Spleen (tissue), 11 donors: Measurements from ENCODE around the gene TIGAR. TPM values are rescaled to one million over a fixed set of nuclear protein-coding genes. Genes with fewer than 3 reads are reported as not detected.
A peak's percentile ranks its signal among the peaks of the same experiment; 100 is the strongest.

Experiments used
- DNase-seq: peaks from one replicate; pipeline ENCODE4 v3.0.0-alpha.2; 2020
- H3K27ac ChIP-seq, 8 donors: fragments of 200-600 bp; sonication (generic) in 7 of 8; 1 replicate in 4 of 8; 2 replicates in 4 of 8; pipeline versions ENCODE4 v1.5.0 to v1.8.0; 2016 to 2021; ENCODE audit warnings: inconsistent platforms in 4 of 8, mild to moderate bottlenecking in 4 of 8, moderate library complexity in 1 of 8
- H3K27me3 ChIP-seq, 7 donors: fragments of 200-600 bp; sonication (generic) in 6 of 7; replicated peaks in 1 of 7; 1 replicate in 4 of 7; 2 replicates in 3 of 7; pipeline versions ENCODE4 v1.5.0 to v1.8.0; 2016 to 2021; ENCODE audit warnings: inconsistent platforms in 3 of 7, mild to moderate bottlenecking in 1 of 7
- H3K36me3 ChIP-seq, 6 donors: fragments of 200-600 bp; sonication (generic) in 5 of 6; 1 replicate in 4 of 6; 2 replicates in 2 of 6; pipeline versions ENCODE4 v1.5.0 to v1.8.0; 2016 to 2021; ENCODE audit warnings: inconsistent platforms in 2 of 6
- H3K4me1 ChIP-seq, 6 donors: fragments of 200-600 bp; sonication (generic) in 5 of 6; 1 replicate in 3 of 6; 2 replicates in 3 of 6; pipeline versions ENCODE4 v1.5.0 to v1.8.0; 2016 to 2021; ENCODE audit warnings: inconsistent platforms in 3 of 6
- H3K4me3 ChIP-seq, 8 donors: fragments of 200-600 bp; sonication (generic) in 7 of 8; 1 replicate in 4 of 8; 2 replicates in 4 of 8; pipeline versions ENCODE4 v1.5.0 to v1.8.0; 2016 to 2021; ENCODE audit warnings: inconsistent platforms in 4 of 8, mild to moderate bottlenecking in 4 of 8, moderate library complexity in 2 of 8
- H3K9me3 ChIP-seq, 8 donors: fragments of 200-600 bp; sonication (generic) in 7 of 8; 1 replicate in 4 of 8; 2 replicates in 4 of 8; pipeline versions ENCODE4 v1.5.0 to v1.8.0; 2016 to 2021; ENCODE audit warnings: inconsistent platforms in 4 of 8
- POLR2A ChIP-seq, 3 donors: fragments of 450-650 bp; IDR thresholded peaks; one replicate each; pipeline ENCODE4 v1.5.1; 2017; ENCODE audit warnings: antibody characterized with exemption in 3 of 3, mild to moderate bottlenecking in 1 of 3
- POLR2AphosphoS5 ChIP-seq, 3 donors: sonication (generic); formaldehyde crosslinking; IDR thresholded peaks; one replicate each; pipeline ENCODE4 v1.5.1; 2017; ENCODE audit warnings: antibody characterized with exemption in 3 of 3
- WGBS, 5 donors: extraction: QIAGEN DNeasy Blood & Tissue Kit in 3 of 5; methylation state at CpG; one replicate each; pipeline versions ENCODE4 v1.1.5 to v1.1.7; 2013 to 2018; 5-methylcytosine and 5-hydroxymethylcytosine counted together
- intact Hi-C: fragments of 100-400 bp; cut with DNase I; formaldehyde crosslinking; loops from one replicate; pipeline ENCODE4 v1.15.0; 2023; ENCODE audit warnings: low total_unique reads
- polyA plus RNA-seq, 3 donors: library from polyadenylated mRNA; stranded (reverse); fragments of 200-250 nt; gene quantifications; one replicate each; pipeline ENCODE4 v1.2.1, GENCODE V29; 2013
- total RNA-seq, 7 donors: library from RNA; depleted of rRNA in 3 of 7; stranded (reverse); fragments of >200 nt in 3 of 7; fragmentation: NEBNext Ultra II Directional in 4 of 7; extraction: Animal tissue kit (Norgen Biotek cat#: 25700) in 4 of 7; gene quantifications; one replicate each; pipeline versions ENCODE4 v1.1.0 to v1.2.1, GENCODE V29; 2016 to 2021
- TF ChIP-seq, protein P1 (sequence below), 11 experiments: fragments of 200-600 bp in 7 of 11; fragments of 450-650 bp in 4 of 11; sonication (generic) in 4 of 11; IDR thresholded peaks in 8 of 11; conservative IDR thresholded peaks in 3 of 11; 1 replicate in 7 of 11; 2 replicates in 4 of 11; pipeline versions ENCODE4 v1.4.0 to v1.8.0; 2016 to 2021; ENCODE audit warnings: antibody characterized with exemption in 11 of 11, inconsistent platforms in 4 of 11, mild to moderate bottlenecking in 1 of 11
- donor health status: healthy with polysubstance abuse.
- donor health status: DM: no; HTN: no; CAD: no; lungs with moderate emphysema.
- donor health status: DM: no; HTN: no; CAD: no.
- donor health status: Bipolar disorder and iron deficiency.
- donor health status: healthy.
- donor health status: DM: no; HTN: no; CAD: no.
- donor health status: DM: yes; HTN: yes; CAD: no.

TIGAR gene
- total and polyA plus RNA-seq, 10 donors: 4.5 to 16.7 (median 11.5) TPM

- H3K36me3 ChIP-seq: peaks cover 0 to 22% (median 10%) of the 10 kb centered on the region in 6 donors
- 0 to 1% (median 1%) methylated on average over 10 of the region's 10 CpGs for WGBS, 5 donors
- H3K9me3 ChIP-seq: no peaks in the 10 kb centered on the region
- intact Hi-C loops: no loop called here
- no peak for DNase-seq
- TF ChIP-seq, protein P1, sequence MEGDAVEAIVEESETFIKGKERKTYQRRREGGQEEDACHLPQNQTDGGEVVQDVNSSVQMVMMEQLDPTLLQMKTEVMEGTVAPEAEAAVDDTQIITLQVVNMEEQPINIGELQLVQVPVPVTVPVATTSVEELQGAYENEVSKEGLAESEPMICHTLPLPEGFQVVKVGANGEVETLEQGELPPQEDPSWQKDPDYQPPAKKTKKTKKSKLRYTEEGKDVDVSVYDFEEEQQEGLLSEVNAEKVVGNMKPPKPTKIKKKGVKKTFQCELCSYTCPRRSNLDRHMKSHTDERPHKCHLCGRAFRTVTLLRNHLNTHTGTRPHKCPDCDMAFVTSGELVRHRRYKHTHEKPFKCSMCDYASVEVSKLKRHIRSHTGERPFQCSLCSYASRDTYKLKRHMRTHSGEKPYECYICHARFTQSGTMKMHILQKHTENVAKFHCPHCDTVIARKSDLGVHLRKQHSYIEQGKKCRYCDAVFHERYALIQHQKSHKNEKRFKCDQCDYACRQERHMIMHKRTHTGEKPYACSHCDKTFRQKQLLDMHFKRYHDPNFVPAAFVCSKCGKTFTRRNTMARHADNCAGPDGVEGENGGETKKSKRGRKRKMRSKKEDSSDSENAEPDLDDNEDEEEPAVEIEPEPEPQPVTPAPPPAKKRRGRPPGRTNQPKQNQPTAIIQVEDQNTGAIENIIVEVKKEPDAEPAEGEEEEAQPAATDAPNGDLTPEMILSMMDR (IDR thresholded peaks at IDR 0.05 in 8 of 11, conservative IDR thresholded peaks at IDR 0.05 in 3 of 11): no peak
- no peak for TF ChIP-seq POLR2A (IDR thresholded peaks at IDR 0.05)
- TF ChIP-seq POLR2AphosphoS5 (IDR thresholded peaks at IDR 0.05): no peak
- H3K27me3 ChIP-seq: peaks cover 0 to 84% (median 53%) of the 10 kb centered on the region in 7 donors
- H3K4me1 ChIP-seq: peaks cover 17 to 98% (median 88%) of the 10 kb centered on the region in 6 donors
- H3K27ac ChIP-seq: peak overlapping the region; percentile 74 to 98 (median 92)
- peak overlapping the region; percentile 50 to 74 (median 66) for H3K4me3 ChIP-seq
Measured at GRCh38 chr12:4273273-4273651, 47.8 kb upstream of the TIGAR start.

- Histone ChIP-seq H3K27me3 (peaks cover 0 to 78% (median 52%) of the 10 kb centered on the region in 7 donors), H3K9me3 (no peaks in the 10 kb centered on the region), H3K4me1 (peaks cover 17 to 98% (median 88%) of the 10 kb centered on the region in 6 donors), H3K36me3 (peaks cover 0 to 27% (median 13%) of the 10 kb centered on the region in 6 donors), H3K27ac (peak within 1 kb of the TSS; percentile 74 to 98 (median 92)), H3K4me3 (peak within 1 kb of the TSS; percentile 50 to 74 (median 66))
- TF ChIP-seq POLR2A (IDR thresholded peaks at IDR 0.05): peak in 2 of 3 donors; percentile 49 to 78
- TF ChIP-seq, protein P1 (IDR thresholded peaks at IDR 0.05 in 8 of 11, conservative IDR thresholded peaks at IDR 0.05 in 3 of 11): no peak
- peak; percentile 86 to 96 (median 93) for TF ChIP-seq POLR2AphosphoS5 (IDR thresholded peaks at IDR 0.05)
- peak; percentile 94 for DNase-seq
- intact Hi-C loops: no loop called here
- WGBS, 5 donors: 0 to 1% (median 0%) methylated on average over 52 of the region's 52 CpGs
Measured at GRCh38 chr12:4273652-4274395, 47.2 kb upstream of the TIGAR start, which contains the start of gene CCND2. TSS of gene CCND2 (plus strand) at chr12:4273762. CDS start at chr12:4274041, 279 bp downstream.

DNA sequence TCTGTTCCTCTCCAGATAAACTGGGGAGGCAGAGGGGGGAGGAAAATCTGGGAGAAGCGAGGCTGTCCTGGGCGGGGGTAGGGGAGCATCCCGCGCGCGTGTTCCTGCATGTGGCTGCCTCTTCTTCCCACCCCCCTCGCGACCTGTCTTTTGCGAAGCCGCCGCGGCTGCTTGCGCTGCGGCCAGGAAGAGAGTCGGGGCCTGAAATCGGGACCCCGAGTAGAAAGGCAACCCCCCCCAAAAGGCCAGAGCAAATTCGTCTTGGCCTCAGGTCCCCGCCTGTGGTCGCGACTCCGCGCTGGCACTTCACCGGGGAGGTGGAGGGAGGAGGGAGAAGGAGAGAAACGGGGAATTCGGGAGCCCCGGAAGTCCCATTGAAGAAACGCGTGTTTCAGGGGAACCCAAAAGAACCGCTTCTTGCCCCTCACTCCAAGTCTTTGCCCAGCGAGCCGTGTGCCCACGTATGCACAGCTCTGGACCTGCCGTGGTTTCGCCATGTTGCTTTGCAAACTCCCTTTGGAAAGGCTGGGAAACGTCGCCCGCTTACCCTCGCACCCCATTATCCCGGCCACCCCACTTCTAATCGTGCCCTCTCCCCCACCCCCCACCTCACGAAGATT is 46.5 kb upstream of the TIGAR start:
- Histone ChIP-seq H3K36me3 (peaks cover 0 to 34% (median 19%) of the 10 kb centered on the region in 6 donors), H3K27ac (peak overlapping the region; percentile 74 to 98 (median 92)), H3K4me3 (peak overlapping the region; percentile 50 to 74 (median 66)), H3K9me3 (no peaks in the 10 kb centered on the region), H3K27me3 (peaks cover 0 to 71% (median 50%) of the 10 kb centered on the region in 7 donors), H3K4me1 (peaks cover 17 to 100% (median 91%) of the 10 kb centered on the region in 6 donors)
- intact Hi-C loops: loop anchor here (5.0 kb wide), 2 partner anchors 387 to 402 kb away; partner anchors contain the start of gene PARP11
- no peak for TF ChIP-seq POLR2A (IDR thresholded peaks at IDR 0.05)
- WGBS, 5 donors: 0 to 1% (median 0%) methylated on average over 39 to 42 of the region's 42 CpGs
- peak; percentile 87 for DNase-seq

DNA sequence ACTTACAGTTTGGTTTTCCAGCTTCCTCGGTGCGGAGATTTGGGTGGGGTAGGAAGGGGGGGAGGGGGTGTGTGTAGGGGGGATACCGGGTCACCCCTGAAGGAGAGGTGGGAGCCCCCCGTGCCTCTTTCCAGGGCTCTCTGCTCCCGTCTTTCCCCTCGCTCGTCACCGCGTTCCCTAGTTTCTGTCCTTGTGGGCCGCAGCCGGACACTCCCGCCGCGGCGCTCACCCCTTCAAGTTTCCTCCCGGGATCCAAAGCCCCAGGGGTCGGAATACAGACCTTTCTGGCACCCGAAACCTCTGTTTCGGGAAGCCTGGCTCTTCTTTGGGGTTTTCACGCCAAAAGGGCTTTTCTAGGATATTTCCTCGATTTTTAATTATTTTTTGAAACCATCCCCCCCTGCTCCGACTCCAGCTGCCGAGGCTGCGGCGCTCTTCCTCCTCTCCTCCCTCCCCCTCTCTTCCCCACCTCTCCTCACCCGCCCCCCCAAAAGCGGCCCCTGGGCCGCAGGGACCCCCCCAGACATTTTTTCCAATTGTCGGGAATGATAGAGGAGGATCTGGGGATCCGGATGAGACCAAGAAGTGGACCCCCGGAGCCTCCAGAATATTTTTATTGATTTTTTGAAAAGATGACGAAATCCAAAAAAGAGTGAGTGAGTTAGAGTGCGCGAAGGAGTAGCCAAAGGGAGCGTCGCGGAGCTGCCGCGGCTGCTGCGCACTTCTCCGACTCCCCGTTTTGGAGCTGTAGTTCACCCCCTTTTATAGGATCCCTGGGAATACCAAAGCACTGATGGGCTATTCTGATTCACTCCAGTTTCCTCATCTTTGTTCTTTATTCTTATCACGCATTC is 45.8 kb upstream of the TIGAR start:
- TF ChIP-seq POLR2AphosphoS5 (IDR thresholded peaks at IDR 0.05) (no peak), POLR2A (IDR thresholded peaks at IDR 0.05) (no peak)
- TF ChIP-seq, protein P1 (IDR thresholded peaks at IDR 0.05 in 8 of 11, conservative IDR thresholded peaks at IDR 0.05 in 3 of 11): no peak
- peak overlapping the region; percentile 50 to 74 (median 66) for H3K4me3 ChIP-seq
- H3K4me1 ChIP-seq: peaks cover 14 to 100% (median 91%) of the 10 kb centered on the region in 6 donors
- H3K36me3 ChIP-seq: peaks cover 0 to 41% (median 26%) of the 10 kb centered on the region in 6 donors
- H3K27ac ChIP-seq: peak overlapping the region; percentile 74 to 98 (median 92)
- 2 to 3% (median 2%) methylated on average over 42 to 43 of the region's 43 CpGs for whole genome bisulfite sequencing, 5 donors
- peaks cover 0 to 64% (median 44%) of the 10 kb centered on the region in 7 donors for H3K27me3 ChIP-seq
- H3K9me3 ChIP-seq: no peaks in the 10 kb centered on the region
- intact Hi-C loops: loop anchor here (5.0 kb wide), 2 partner anchors 388 to 403 kb away; partner anchors contain the start of gene PARP11
- DNase-seq: peak; percentile 81
